ENCODE results near the gene APBB1IP.

GRCh38 chr10:26503911-26504310 lies 65.8 kb downstream of the APBB1IP start:
- TF ChIP-seq CTCF (IDR thresholded peaks at IDR 0.05) (no peak), POLR2A (IDR thresholded peaks at IDR 0.05) (no peak)

Measured in uterus (tissue), 2 donors.